Skeletal muscle satellite cell (primary cell): ENCODE results near the gene IGLON5.
A peak's percentile ranks its signal among the peaks of the same experiment; 100 is the strongest.

ENCODE experiments used
- H3K27me3 ChIP-seq: 2 replicates; pipeline ENCODE4 v1.7.0; 2013; ENCODE audit warnings: low read length; ENCODE audit not compliant: control insufficient read depth, insufficient read depth
- H3K36me3 ChIP-seq: 2 replicates; pipeline ENCODE4 v1.7.0; 2013; ENCODE audit warnings: mild to moderate bottlenecking, control low read depth, low read length; ENCODE audit not compliant: insufficient read depth
- H3K4me1 ChIP-seq: 2 replicates; pipeline ENCODE4 v1.7.0; 2013; ENCODE audit warnings: low read length; ENCODE audit not compliant: control insufficient read depth, insufficient read depth
- H3K4me2 ChIP-seq: 2 replicates; pipeline ENCODE4 v1.7.0; 2013; ENCODE audit warnings: mild to moderate bottlenecking, low read length
- H3K4me3 ChIP-seq: 2 replicates; pipeline ENCODE4 v1.7.0; 2013; ENCODE audit warnings: low read length
- H3K9ac ChIP-seq: 2 replicates; pipeline ENCODE4 v1.7.0; 2013; ENCODE audit warnings: mild to moderate bottlenecking, low read depth, low read length, moderate library complexity
- H3K9me3 ChIP-seq: replicated peaks from 2 replicates; pipeline ENCODE4 v1.7.0; 2013; ENCODE audit warnings: mild to moderate bottlenecking, control low read depth, low read length

The IGLON5 gene

GRCh38 chr19:51331193-51331592 is 19.7 kb downstream of the IGLON5 start:
- no peaks in the 10 kb centered on the region for H3K4me1 ChIP-seq
- no peak overlapping the region for H3K9ac ChIP-seq
- no peaks in the 10 kb centered on the region for H3K36me3 ChIP-seq
- peaks cover 6% of the 10 kb centered on the region for H3K27me3 ChIP-seq
- no peak overlapping the region for H3K4me3 ChIP-seq
- H3K9me3 ChIP-seq: no peaks in the 10 kb centered on the region
- H3K4me2 ChIP-seq: no peak overlapping the region

GRCh38 chr19:51331716-51332115 is 20.3 kb downstream of the IGLON5 start:
- Histone ChIP-seq H3K36me3 (no peaks in the 10 kb centered on the region), H3K9me3 (no peaks in the 10 kb centered on the region), H3K4me2 (no peak overlapping the region), H3K27me3 (peaks cover 4% of the 10 kb centered on the region), H3K4me3 (no peak overlapping the region), H3K4me1 (no peaks in the 10 kb centered on the region), H3K9ac (no peak overlapping the region)

- no peaks in the 10 kb centered on the region for H3K36me3 ChIP-seq
- no peaks in the 10 kb centered on the region for H3K27me3 ChIP-seq
- peaks cover 3% of the 10 kb centered on the region for H3K4me1 ChIP-seq
- H3K9me3 ChIP-seq: no peaks in the 10 kb centered on the region
- no peak overlapping the region for H3K4me3 ChIP-seq
- no peak overlapping the region for H3K4me2 ChIP-seq
- no peak overlapping the region for H3K9ac ChIP-seq
Measured at GRCh38 chr19:51333836-51334460, 22.5 kb downstream of the IGLON5 start.

- Histone ChIP-seq H3K9me3 (no peaks in the 10 kb centered on the region), H3K4me1 (peaks cover 16% of the 10 kb centered on the region), H3K36me3 (no peaks in the 10 kb centered on the region), H3K4me2 (no peak overlapping the region), H3K9ac (no peak overlapping the region), H3K4me3 (no peak overlapping the region), H3K27me3 (no peaks in the 10 kb centered on the region)
Measured at GRCh38 chr19:51337141-51337860, 25.9 kb downstream of the IGLON5 start.

GRCh38 chr19:51337861-51338562 is 26.6 kb downstream of the IGLON5 start:
- Histone ChIP-seq H3K9me3 (no peaks in the 10 kb centered on the region), H3K36me3 (no peaks in the 10 kb centered on the region), H3K4me3 (no peak overlapping the region)

GRCh38 chr19:51338563-51339312 is 27.3 kb downstream of the IGLON5 start:
- no peaks in the 10 kb centered on the region for H3K36me3 ChIP-seq
- peaks cover 16% of the 10 kb centered on the region for H3K4me1 ChIP-seq
- peak overlapping the region; percentile 93 for H3K4me2 ChIP-seq
- H3K9me3 ChIP-seq: no peaks in the 10 kb centered on the region
- no peaks in the 10 kb centered on the region for H3K27me3 ChIP-seq
- H3K9ac ChIP-seq: peak overlapping the region; percentile 65
- H3K4me3 ChIP-seq: peak overlapping the region; percentile 81

More at GRCh38 chr19:51337861-51338562, 26.6 kb downstream of the IGLON5 start:
- Histone ChIP-seq H3K9ac (peak overlapping the region; percentile 65), H3K4me1 (peaks cover 16% of the 10 kb centered on the region), H3K27me3 (no peaks in the 10 kb centered on the region), H3K4me2 (no peak overlapping the region)

- peak overlapping the region; percentile 65 for H3K9ac ChIP-seq
- H3K4me3 ChIP-seq: peak overlapping the region; percentile 81
- no peaks in the 10 kb centered on the region for H3K27me3 ChIP-seq
- H3K4me2 ChIP-seq: peak overlapping the region; percentile 93
- H3K9me3 ChIP-seq: no peaks in the 10 kb centered on the region
- peaks cover 16% of the 10 kb centered on the region for H3K4me1 ChIP-seq
- no peaks in the 10 kb centered on the region for H3K36me3 ChIP-seq
Measured at GRCh38 chr19:51339313-51339686, 27.9 kb downstream of the IGLON5 start.

GRCh38 chr19:51339687-51340656 is 28.5 kb downstream of the IGLON5 start:
- Histone ChIP-seq H3K27me3 (no peaks in the 10 kb centered on the region), H3K4me3 (peak overlapping the region; percentile 86), H3K9me3 (no peaks in the 10 kb centered on the region), H3K9ac (peak overlapping the region; percentile 73), H3K4me1 (peaks cover 16% of the 10 kb centered on the region), H3K4me2 (peak overlapping the region; percentile 93), H3K36me3 (peaks cover 5% of the 10 kb centered on the region)

GRCh38 chr19:51341066-51341465 is 29.6 kb downstream of the IGLON5 start:
- Histone ChIP-seq H3K9ac (no peak overlapping the region), H3K36me3 (peaks cover 12% of the 10 kb centered on the region), H3K4me1 (peaks cover 16% of the 10 kb centered on the region), H3K4me3 (no peak overlapping the region), H3K27me3 (no peaks in the 10 kb centered on the region), H3K9me3 (no peaks in the 10 kb centered on the region), H3K4me2 (no peak overlapping the region)

- Histone ChIP-seq H3K4me3 (no peak within 1 kb of the TSS), H3K4me2 (no peak within 1 kb of the TSS), H3K9ac (no peak within 1 kb of the TSS), H3K9me3 (no peaks in the 10 kb centered on the region), H3K4me1 (peaks cover 16% of the 10 kb centered on the region), H3K27me3 (no peaks in the 10 kb centered on the region), H3K36me3 (peaks cover 20% of the 10 kb centered on the region)
Measured at GRCh38 chr19:51341976-51342580, 30.6 kb downstream of the IGLON5 start, which contains the start of gene VSIG10L. Gene VSIG10L, minus strand, starts transcription at chr19:51342139. Its CDS starts 15 bp downstream, at chr19:51342124.
